Uterus (tissue), 4 donors: Measurements from ENCODE around the gene KRT37. TPM values are rescaled to one million over a fixed set of nuclear protein-coding genes. Genes with fewer than 3 reads are reported as not detected.

Source experiments
- DNase-seq, 2 donors: peaks; one replicate each; pipeline ENCODE4 v3.0.0-alpha.2; 2019 to 2020
- H3K27ac ChIP-seq, 2 donors: fragments of 200-600 bp; sonication (generic); 1 replicate in 1 of 2; 2 replicates in 1 of 2; pipeline ENCODE4 v1.5.1; 2016 to 2018
- H3K27me3 ChIP-seq, 2 donors: fragments of 200-600 bp; sonication (generic); one replicate each; pipeline ENCODE4 v1.5.1; 2018 to 2019; ENCODE audit warnings: control low read depth in 1 of 2
- H3K36me3 ChIP-seq, 2 donors: fragments of 200-600 bp; sonication (generic); one replicate each; pipeline ENCODE4 v1.5.1; 2019; ENCODE audit warnings: control low read depth in 1 of 2
- H3K4me1 ChIP-seq, 2 donors: fragments of 200-600 bp; sonication (generic); one replicate each; pipeline ENCODE4 v1.5.1; 2018 to 2019; ENCODE audit warnings: control low read depth in 1 of 2
- H3K4me3 ChIP-seq, 2 donors: fragments of 200-600 bp; sonication (generic); 1 replicate in 1 of 2; 2 replicates in 1 of 2; pipeline ENCODE4 v1.5.1; 2018 to 2019; ENCODE audit warnings: mild to moderate bottlenecking in 1 of 2
- H3K9me3 ChIP-seq, 2 donors: fragments of 200-600 bp; sonication (generic); one replicate each; pipeline ENCODE4 v1.5.1; 2019; ENCODE audit warnings: control low read depth in 1 of 2
- POLR2A ChIP-seq, 2 donors: fragments of 450-650 bp; IDR thresholded peaks; one replicate each; pipeline ENCODE4 v1.6.1; 2016; ENCODE audit warnings: antibody characterized with exemption in 2 of 2, mild to moderate bottlenecking in 1 of 2, moderate library complexity in 1 of 2
- intact Hi-C: fragments of 100-400 bp; cut with DNase I; formaldehyde crosslinking; loops from one replicate; pipeline ENCODE4 v1.15.1; 2023; ENCODE audit warnings: low total_unique reads
- total RNA-seq, 4 donors: library from RNA; depleted of rRNA in 3 of 4; stranded (reverse); fragments of >200 nt in 3 of 4; gene quantifications; one replicate each; pipeline versions ENCODE4 v1.1.0 to v1.2.4, GENCODE V29; 2014 to 2023
- TF ChIP-seq, protein P1 (sequence below), 4 experiments: fragments of 200-600 bp in 2 of 4; fragments of 450-650 bp in 2 of 4; sonication (generic) in 2 of 4; IDR thresholded peaks; one replicate each; pipeline ENCODE4 v1.5.1; 2016 to 2019; ENCODE audit warnings: antibody characterized with exemption in 4 of 4, mild to moderate bottlenecking in 2 of 4, moderate library complexity in 1 of 4
- donor health status: DM: yes; HTN: yes; CAD: no.

KRT37 gene
- total RNA-seq, 4 donors from 2014 or later, result not detected

DNA sequence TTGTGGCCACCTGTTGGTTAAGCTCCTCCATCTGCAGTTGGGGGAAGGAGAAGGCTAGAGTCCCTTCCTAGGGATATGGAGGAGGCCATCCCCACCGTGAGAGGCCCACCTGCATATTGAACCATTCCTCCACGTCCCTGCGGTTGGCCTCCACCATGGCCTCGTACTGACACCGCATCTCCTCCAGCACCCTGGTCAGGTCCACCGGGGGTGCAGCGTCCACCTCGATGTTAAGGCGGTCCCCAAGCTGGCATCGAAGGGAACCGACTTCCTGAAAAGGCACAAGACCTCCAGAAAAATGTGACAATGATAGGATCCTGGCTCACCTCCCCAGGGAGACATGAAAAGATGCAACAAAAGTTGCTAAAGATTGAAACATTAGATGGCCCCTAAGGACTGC is 39.8 kb upstream of the KRT37 start:
- Histone ChIP-seq H3K4me1 (no peaks in the 10 kb centered on the region), H3K9me3 (no peaks in the 10 kb centered on the region), H3K27me3 (no peaks in the 10 kb centered on the region), H3K27ac (no peak overlapping the region), H3K4me3 (no peak overlapping the region), H3K36me3 (no peaks in the 10 kb centered on the region)
- TF ChIP-seq POLR2A (IDR thresholded peaks at IDR 0.05), result no peak
- TF ChIP-seq, protein P1, sequence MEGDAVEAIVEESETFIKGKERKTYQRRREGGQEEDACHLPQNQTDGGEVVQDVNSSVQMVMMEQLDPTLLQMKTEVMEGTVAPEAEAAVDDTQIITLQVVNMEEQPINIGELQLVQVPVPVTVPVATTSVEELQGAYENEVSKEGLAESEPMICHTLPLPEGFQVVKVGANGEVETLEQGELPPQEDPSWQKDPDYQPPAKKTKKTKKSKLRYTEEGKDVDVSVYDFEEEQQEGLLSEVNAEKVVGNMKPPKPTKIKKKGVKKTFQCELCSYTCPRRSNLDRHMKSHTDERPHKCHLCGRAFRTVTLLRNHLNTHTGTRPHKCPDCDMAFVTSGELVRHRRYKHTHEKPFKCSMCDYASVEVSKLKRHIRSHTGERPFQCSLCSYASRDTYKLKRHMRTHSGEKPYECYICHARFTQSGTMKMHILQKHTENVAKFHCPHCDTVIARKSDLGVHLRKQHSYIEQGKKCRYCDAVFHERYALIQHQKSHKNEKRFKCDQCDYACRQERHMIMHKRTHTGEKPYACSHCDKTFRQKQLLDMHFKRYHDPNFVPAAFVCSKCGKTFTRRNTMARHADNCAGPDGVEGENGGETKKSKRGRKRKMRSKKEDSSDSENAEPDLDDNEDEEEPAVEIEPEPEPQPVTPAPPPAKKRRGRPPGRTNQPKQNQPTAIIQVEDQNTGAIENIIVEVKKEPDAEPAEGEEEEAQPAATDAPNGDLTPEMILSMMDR (IDR thresholded peaks at IDR 0.05), result no peak
- DNase-seq, result no peak
- intact Hi-C loops, result no loop called here

DNA sequence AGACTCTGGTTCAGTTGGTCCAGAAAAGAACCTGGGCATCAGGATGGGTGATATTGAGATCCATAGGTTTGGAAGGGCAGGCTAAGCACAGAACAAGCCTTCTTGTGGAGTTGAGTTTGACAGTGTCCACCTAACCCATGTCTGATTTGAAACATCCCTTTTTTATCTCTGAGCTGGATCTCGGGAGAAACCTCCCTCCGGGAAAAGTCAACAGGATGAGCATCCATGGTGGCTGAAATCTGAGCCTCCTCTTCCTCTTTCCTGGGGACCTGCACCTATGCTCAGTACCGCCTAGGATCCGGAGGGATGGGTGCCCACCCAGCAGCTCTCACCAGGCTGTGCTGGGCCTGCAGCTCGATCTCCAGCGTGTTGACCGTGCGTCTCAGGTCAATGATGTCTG is 39.4 kb upstream of the KRT37 start:
- intact Hi-C loops, result no loop called here
- TF ChIP-seq, protein P1 (IDR thresholded peaks at IDR 0.05), result no peak
- no peak for TF ChIP-seq POLR2A (IDR thresholded peaks at IDR 0.05)
- no peak for DNase-seq
- Histone ChIP-seq H3K4me3 (no peak overlapping the region), H3K27ac (no peak overlapping the region), H3K36me3 (no peaks in the 10 kb centered on the region), H3K9me3 (no peaks in the 10 kb centered on the region), H3K4me1 (no peaks in the 10 kb centered on the region), H3K27me3 (no peaks in the 10 kb centered on the region)

DNA sequence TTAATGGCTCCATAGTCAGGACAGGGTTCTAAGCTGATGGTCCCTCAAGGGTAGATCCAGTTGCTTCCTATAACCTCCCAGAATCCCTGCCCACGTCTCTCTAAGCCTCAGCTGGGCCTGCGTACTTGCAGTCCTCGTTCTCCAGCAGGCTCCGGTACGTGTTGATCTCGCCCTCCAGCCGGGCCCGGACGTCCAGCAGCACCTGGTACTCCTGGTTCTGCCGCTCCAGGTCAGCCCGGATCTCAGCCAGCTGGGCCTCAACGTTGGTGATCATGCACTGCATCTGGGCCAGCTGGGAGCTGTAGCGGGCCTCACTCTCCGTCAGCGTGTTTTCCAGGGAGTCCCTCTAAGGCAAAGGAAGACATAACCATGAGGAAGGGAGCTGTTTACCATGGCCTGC is 38.3 kb upstream of the KRT37 start:
- H3K27ac ChIP-seq, result no peak overlapping the region
- TF ChIP-seq, protein P1 (IDR thresholded peaks at IDR 0.05), result no peak
- TF ChIP-seq POLR2A (IDR thresholded peaks at IDR 0.05), result no peak
- H3K4me1 ChIP-seq, result no peaks in the 10 kb centered on the region
- H3K9me3 ChIP-seq, result no peaks in the 10 kb centered on the region
- H3K36me3 ChIP-seq, result no peaks in the 10 kb centered on the region
- no peak overlapping the region for H3K4me3 ChIP-seq
- no peak for DNase-seq
- no peaks in the 10 kb centered on the region for H3K27me3 ChIP-seq
- intact Hi-C loops, result no loop called here

DNA sequence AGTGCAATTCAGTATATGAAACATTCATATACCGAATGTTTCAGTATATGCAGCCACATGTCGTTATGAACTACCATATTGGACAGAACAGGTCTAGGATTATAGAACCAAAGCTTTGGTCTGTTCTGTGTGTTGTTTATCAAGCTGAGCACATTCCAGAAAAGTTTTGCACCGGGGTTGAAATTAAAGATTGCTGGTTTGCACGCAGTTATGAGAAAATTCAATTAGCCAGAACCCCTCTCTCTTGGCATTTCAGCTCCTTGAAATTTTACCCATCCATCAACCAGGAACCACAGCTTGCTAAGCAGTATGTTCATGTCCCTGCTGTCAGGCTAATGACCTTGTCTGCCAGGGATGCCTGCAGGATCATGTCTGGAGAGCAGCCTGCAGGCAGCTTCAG is 33.3 kb upstream of the KRT37 start:
- no peaks in the 10 kb centered on the region for H3K27me3 ChIP-seq
- H3K4me3 ChIP-seq, result no peak overlapping the region
- no peaks in the 10 kb centered on the region for H3K36me3 ChIP-seq
- H3K4me1 ChIP-seq, result no peaks in the 10 kb centered on the region
- no peak for DNase-seq
- intact Hi-C loops, result no loop called here
- H3K27ac ChIP-seq, result no peak overlapping the region
- TF ChIP-seq, protein P1 (IDR thresholded peaks at IDR 0.05), result no peak
- TF ChIP-seq POLR2A (IDR thresholded peaks at IDR 0.05), result no peak
- H3K9me3 ChIP-seq, result no peaks in the 10 kb centered on the region

DNA sequence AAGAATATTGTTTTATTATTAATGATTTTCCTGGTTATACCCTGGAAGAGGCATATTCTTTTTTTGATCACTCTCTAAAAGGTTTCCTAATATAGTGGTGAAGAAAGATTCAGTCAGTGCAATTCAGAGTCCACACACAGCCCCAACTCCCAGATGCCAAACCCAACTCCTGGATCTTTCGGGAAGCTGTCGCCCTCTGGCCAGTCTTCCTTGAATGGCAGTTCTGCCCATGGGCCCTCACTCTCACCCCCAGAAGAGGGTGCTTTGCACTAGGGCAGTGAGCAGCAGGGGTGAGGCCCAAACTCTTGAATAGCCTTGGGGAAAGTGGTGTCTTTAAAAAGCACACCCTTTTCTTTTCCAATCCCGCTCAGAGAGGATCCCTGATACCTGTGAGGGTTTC is 31.8 kb upstream of the KRT37 start:
- Histone ChIP-seq H3K4me3 (no peak overlapping the region), H3K4me1 (no peaks in the 10 kb centered on the region), H3K27ac (no peak overlapping the region), H3K36me3 (no peaks in the 10 kb centered on the region), H3K27me3 (no peaks in the 10 kb centered on the region), H3K9me3 (no peaks in the 10 kb centered on the region)
- no peak for DNase-seq
- intact Hi-C loops, result no loop called here
- no peak for TF ChIP-seq POLR2A (IDR thresholded peaks at IDR 0.05)

DNA sequence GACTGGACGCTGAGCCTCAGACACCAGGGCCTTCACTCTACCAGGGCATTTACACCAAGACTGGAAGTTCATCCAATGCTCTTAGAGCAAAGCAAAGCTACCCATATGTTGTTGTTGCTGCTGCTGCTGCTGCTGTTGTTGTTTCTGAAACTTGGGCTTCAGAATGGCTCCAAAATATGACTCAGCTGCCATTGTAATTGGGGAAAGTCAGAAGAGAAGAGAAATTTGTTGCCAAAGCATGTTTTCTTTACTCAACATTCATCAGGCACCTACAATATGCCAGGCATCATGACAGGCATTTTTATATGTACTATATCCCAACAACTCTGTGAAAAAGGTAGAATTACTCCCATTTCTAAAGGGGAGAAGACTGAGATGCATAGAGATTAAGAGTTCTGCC is 30.9 kb upstream of the KRT37 start:
- Histone ChIP-seq H3K36me3 (no peaks in the 10 kb centered on the region), H3K4me1 (no peaks in the 10 kb centered on the region), H3K4me3 (no peak overlapping the region), H3K27ac (no peak overlapping the region), H3K9me3 (no peaks in the 10 kb centered on the region), H3K27me3 (no peaks in the 10 kb centered on the region)
- TF ChIP-seq, protein P1 (IDR thresholded peaks at IDR 0.05), result no peak
- TF ChIP-seq POLR2A (IDR thresholded peaks at IDR 0.05), result no peak
- no peak for DNase-seq
- intact Hi-C loops, result no loop called here
